Prostate gland (tissue), 2 donors: ENCODE data around the gene SAMSN1. TPM values are rescaled to one million over a fixed set of nuclear protein-coding genes. Genes with fewer than 3 reads are reported as not detected.
"Not testable (repeated sequence)": the region's sequence is repeated elsewhere in the genome, so short reads cannot be mapped to it uniquely, and the experiment has no call there.

ENCODE experiments used
- DNase-seq: peaks from one replicate; pipeline ENCODE4 v3.0.0-alpha.2; 2019; ENCODE audit warnings: low spot score
- H3K27ac ChIP-seq, 2 donors: fragments of 200-600 bp; sonication (generic); 2 replicates each; pipeline ENCODE4 v1.5.1; 2017 to 2019
- H3K27me3 ChIP-seq: fragments of 200-600 bp; sonication (generic); replicated peaks from 2 replicates; pipeline ENCODE4 v1.5.1; 2019; ENCODE audit not compliant: insufficient read depth
- H3K36me3 ChIP-seq, 2 donors: fragments of 200-600 bp; sonication (generic); 1 replicate in 1 of 2; 2 replicates in 1 of 2; pipeline versions ENCODE4 v1.5.1 to v1.8.1; 2017 to 2019
- H3K4me1 ChIP-seq: fragments of 200-600 bp; sonication (generic); replicated peaks from 2 replicates; pipeline ENCODE4 v1.5.1; 2019
- H3K4me3 ChIP-seq, 2 donors: fragments of 200-600 bp; sonication (generic); 2 replicates each; pipeline ENCODE4 v1.5.1; 2017 to 2019
- H3K9me3 ChIP-seq: fragments of 200-600 bp; sonication (generic); 2 replicates; pipeline ENCODE4 v1.5.1; 2017
- POLR2A ChIP-seq: fragments of 450-650 bp; IDR thresholded peaks from one replicate; pipeline ENCODE4 v1.6.1; 2016; ENCODE audit warnings: antibody characterized with exemption, mild to moderate bottlenecking
- POLR2AphosphoS5 ChIP-seq: sonication (generic); formaldehyde crosslinking; IDR thresholded peaks from one replicate; pipeline ENCODE4 v1.6.1; 2017; ENCODE audit warnings: antibody characterized with exemption
- WGBS: methylation state at CpG from one replicate; pipeline ENCODE4 v1.1.5; 2018; 5-methylcytosine and 5-hydroxymethylcytosine counted together
- intact Hi-C: fragments of 100-400 bp; cut with DNase I; formaldehyde crosslinking; loops from one replicate; pipeline ENCODE4 v1.14.2; 2022
- total RNA-seq, 2 donors: library from RNA; depleted of rRNA; stranded (reverse); fragments of >200 nt; gene quantifications; one replicate each; pipeline ENCODE4 v1.1.0, GENCODE V29; 2016
- TF ChIP-seq, protein P1 (sequence below), 4 experiments: fragments of 200-600 bp in 2 of 4; fragments of 450-650 bp in 2 of 4; sonication (generic) in 2 of 4; IDR thresholded peaks; 1 replicate in 3 of 4; 2 replicates in 1 of 4; pipeline ENCODE4 v1.5.1; 2016 to 2019; ENCODE audit warnings: antibody characterized with exemption in 4 of 4, mild to moderate bottlenecking in 2 of 4, moderate library complexity in 2 of 4

SAMSN1 gene
- total RNA-seq, 2 donors from 2014 or later = 1.1 TPM

DNA sequence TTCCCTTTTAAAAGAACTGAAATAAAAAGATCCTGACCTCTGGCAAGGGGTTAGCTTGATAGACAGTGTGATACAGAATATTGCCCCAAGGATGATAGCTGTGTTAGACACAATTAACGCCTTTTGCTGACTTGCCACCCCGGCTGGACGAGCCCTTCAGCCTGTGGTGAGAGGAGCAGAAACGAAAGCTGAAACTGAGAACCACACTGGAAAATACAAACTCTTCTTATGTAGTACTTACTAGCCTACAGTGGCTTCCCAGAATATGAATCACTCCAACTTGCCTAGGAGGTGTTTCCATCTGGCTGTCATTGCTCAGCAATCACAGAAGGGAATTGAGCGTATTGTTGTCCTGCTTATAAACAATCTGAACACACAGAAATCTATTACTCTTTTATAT is 22.9 kb downstream of the SAMSN1 start:
- no peak for DNase-seq
- Histone ChIP-seq H3K4me3 (no peak overlapping the region), H3K36me3 (no peaks in the 10 kb centered on the region), H3K4me1 (no peaks in the 10 kb centered on the region), H3K9me3 (no peaks in the 10 kb centered on the region), H3K27me3 (no peaks in the 10 kb centered on the region), H3K27ac (no peak overlapping the region)
- intact Hi-C loops = no loop called here
- TF ChIP-seq POLR2AphosphoS5 = no peak
- TF ChIP-seq, protein P1, sequence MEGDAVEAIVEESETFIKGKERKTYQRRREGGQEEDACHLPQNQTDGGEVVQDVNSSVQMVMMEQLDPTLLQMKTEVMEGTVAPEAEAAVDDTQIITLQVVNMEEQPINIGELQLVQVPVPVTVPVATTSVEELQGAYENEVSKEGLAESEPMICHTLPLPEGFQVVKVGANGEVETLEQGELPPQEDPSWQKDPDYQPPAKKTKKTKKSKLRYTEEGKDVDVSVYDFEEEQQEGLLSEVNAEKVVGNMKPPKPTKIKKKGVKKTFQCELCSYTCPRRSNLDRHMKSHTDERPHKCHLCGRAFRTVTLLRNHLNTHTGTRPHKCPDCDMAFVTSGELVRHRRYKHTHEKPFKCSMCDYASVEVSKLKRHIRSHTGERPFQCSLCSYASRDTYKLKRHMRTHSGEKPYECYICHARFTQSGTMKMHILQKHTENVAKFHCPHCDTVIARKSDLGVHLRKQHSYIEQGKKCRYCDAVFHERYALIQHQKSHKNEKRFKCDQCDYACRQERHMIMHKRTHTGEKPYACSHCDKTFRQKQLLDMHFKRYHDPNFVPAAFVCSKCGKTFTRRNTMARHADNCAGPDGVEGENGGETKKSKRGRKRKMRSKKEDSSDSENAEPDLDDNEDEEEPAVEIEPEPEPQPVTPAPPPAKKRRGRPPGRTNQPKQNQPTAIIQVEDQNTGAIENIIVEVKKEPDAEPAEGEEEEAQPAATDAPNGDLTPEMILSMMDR (IDR thresholded peaks at IDR 0.05) = no peak
- no peak for TF ChIP-seq POLR2A
- WGBS = 73% methylated on average over 5 of the region's 5 CpGs

DNA sequence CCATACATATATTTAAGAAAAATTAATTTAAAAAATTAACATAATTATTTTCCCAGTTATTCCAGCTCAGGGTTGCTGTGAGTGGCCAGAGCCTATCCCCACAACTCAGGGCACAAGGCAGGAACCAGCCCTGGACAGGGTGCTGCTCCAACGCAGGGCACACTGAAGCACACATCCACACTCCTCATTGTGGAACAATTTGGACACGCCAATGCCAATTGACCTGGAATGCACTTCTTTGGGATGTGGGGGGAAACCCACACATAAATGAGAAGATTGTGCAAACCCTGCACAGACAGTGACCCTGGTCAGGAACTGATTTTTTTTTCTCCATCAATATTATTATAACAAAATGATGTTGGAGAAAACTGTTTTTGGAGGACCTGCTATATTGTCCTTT is 23.4 kb downstream of the SAMSN1 start:
- Histone ChIP-seq H3K9me3 (no peaks in the 10 kb centered on the region), H3K27ac (no peak overlapping the region), H3K36me3 (no peaks in the 10 kb centered on the region), H3K4me3 (no peak overlapping the region), H3K27me3 (no peaks in the 10 kb centered on the region), H3K4me1 (no peaks in the 10 kb centered on the region)
- no peak for DNase-seq
- TF ChIP-seq POLR2A (no peak), POLR2AphosphoS5 (no peak)
- TF ChIP-seq, protein P1 (IDR thresholded peaks at IDR 0.05) = no peak
- WGBS = 87% methylated on average over 2 of the region's 2 CpGs
- intact Hi-C loops = no loop called here

DNA sequence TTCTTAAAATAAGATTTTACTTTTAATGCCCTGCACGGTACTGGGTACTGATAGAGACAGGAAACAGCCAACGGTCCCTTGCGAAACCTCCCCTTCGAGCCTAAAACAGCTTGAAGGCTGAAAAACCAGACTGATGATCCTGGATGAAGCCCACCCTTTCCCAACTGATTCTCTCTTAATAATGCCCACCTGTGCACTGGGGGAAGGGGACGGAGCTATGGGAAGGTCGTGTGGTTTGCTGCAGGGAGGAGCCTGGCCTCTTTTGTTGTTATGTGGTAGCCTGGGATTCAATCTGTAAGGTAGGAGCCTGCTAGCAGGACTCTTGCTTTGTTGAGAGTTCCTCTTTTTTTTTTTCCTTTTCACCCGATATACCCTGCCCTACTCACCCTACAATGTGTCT is 25.6 kb downstream of the SAMSN1 start:
- no peak for DNase-seq
- Histone ChIP-seq H3K27ac (no peak overlapping the region), H3K4me3 (no peak overlapping the region), H3K4me1 (no peaks in the 10 kb centered on the region), H3K9me3 (no peaks in the 10 kb centered on the region), H3K27me3 (no peaks in the 10 kb centered on the region), H3K36me3 (no peaks in the 10 kb centered on the region)
- 75% methylated on average over 7 of the region's 7 CpGs for WGBS
- intact Hi-C loops = no loop called here
- TF ChIP-seq POLR2A (no peak), POLR2AphosphoS5 (no peak)
- TF ChIP-seq, protein P1 (IDR thresholded peaks at IDR 0.05) = no peak

DNA sequence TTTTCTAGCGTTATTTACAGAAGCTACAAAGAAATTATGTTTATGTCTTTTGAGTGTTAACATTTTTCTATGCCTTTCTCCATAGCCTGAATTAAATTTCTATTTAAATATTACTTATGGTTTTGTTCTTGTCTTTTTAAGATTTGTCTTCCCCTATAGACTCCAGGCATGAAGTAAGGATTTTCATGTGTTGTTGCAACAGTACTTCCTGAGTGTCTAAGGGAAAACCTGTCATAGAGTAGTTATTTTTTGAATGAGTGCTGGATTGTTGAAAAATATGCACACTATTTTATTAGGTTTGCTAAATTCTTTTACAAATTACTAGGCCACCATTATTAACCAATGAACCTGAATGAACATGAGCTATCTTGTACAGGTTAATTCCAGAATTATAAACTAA is 27.1 kb downstream of the SAMSN1 start:
- 79% methylated on average over 1 of the region's 1 CpG for WGBS

DNA sequence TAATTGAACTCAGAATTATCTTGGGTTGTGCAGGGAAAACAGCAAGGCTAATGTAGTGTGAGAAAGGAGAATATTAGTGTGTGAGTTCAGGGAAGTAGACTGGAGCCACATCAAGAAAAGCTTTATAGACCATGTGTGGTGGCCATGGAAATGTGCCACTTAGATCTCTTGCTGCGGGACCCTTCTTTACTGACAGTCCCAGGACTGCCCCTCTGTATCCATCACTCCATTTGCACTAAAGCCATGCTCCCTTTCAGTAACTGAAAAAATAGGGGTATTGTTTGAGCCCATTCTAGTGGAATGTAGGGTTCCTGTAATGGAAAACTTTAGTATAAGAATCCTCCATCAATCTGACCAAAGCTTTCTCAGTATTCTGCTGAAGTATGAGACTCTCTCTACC is 32.3 kb downstream of the SAMSN1 start:
- Histone ChIP-seq H3K36me3 (no peaks in the 10 kb centered on the region), H3K4me1 (no peaks in the 10 kb centered on the region), H3K9me3 (no peaks in the 10 kb centered on the region), H3K27me3 (no peaks in the 10 kb centered on the region), H3K4me3 (no peak overlapping the region), H3K27ac (no peak overlapping the region)
- no peak for DNase-seq
- 95% methylated on average over 1 of the region's 1 CpG for WGBS
- TF ChIP-seq POLR2A (no peak), POLR2AphosphoS5 (no peak)
- TF ChIP-seq, protein P1 (IDR thresholded peaks at IDR 0.05) = no peak
- intact Hi-C loops = no loop called here

More for the DNA sequence above, 27.1 kb downstream of the SAMSN1 start:
- no peaks in the 10 kb centered on the region for H3K36me3 ChIP-seq
- TF ChIP-seq, protein P1 (IDR thresholded peaks at IDR 0.05) = no peak
- TF ChIP-seq POLR2A (no peak), POLR2AphosphoS5 (no peak)
- no peak overlapping the region for H3K27ac ChIP-seq
- H3K9me3 ChIP-seq = no peaks in the 10 kb centered on the region
- no peaks in the 10 kb centered on the region for H3K27me3 ChIP-seq
- no peak for DNase-seq
- intact Hi-C loops = no loop called here
- H3K4me1 ChIP-seq = no peaks in the 10 kb centered on the region
- no peak overlapping the region for H3K4me3 ChIP-seq

DNA sequence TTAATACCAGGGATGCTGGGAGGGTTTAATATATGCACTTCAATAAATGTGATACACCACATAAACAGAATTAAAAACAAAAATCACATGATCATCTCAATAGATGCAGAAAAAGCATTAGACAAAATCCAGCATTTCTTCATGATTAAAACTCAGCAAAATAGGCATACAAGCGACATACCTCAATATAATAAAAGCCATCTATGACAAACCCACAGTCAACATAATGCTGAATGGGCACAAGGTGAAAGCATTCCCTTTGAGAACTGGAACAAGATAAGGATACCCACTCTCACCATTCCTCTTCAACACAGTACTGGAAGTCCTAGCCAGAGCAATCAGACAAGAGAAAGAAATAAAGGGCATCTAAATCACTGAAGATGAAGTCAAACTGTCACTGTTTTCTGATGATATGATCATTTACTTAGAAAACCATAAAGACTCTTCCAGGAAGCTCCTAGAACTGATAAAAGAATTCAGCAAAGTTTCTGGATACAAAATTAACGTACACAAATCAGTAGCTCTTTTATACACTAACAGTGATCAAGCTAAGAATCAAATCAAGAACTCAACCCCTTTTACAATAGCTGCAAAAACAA is 39.2 kb downstream of the SAMSN1 start:
- H3K27ac ChIP-seq, H3K9me3 ChIP-seq, H3K4me1 ChIP-seq, DNase-seq, H3K36me3 ChIP-seq, H3K4me3 ChIP-seq, H3K27me3 ChIP-seq, intact Hi-C loops: not testable (repeated sequence)
- WGBS = 86% methylated on average over 2 of the region's 2 CpGs
